Stimulated activated CD4-positive, alpha-beta T cell treated with anti-CD3 and anti-CD28 coated beads, Interleukin-2, amount 100 ng/mL, for 24 hours (primary cell): ENCODE measurements around the gene RRAS.
A peak's percentile ranks its signal among the peaks of the same experiment; 100 is the strongest.

ENCODE experiments used
- DNase-seq, 2 donors: peaks; one replicate each; pipeline ENCODE4 v3.0.0-alpha.2; 2020

The RRAS gene

GRCh38 chr19:49676784-49677230 lies 36.9 kb upstream of the RRAS start:
- DNase-seq = peak; percentile 99

- DNase-seq = peak in 1 of 2 donors; percentile 42
Observed at GRCh38 chr19:49676136-49676783, 36.3 kb upstream of the RRAS start.

- peak; percentile 82 to 83 for DNase-seq
Observed at GRCh38 chr19:49672131-49672919, 32.4 kb upstream of the RRAS start.

GRCh38 chr19:49669516-49669915 lies 29.6 kb upstream of the RRAS start:
- DNase-seq = no peak

- DNase-seq = no peak
Observed at GRCh38 chr19:49667473-49667872, 27.5 kb upstream of the RRAS start.

GRCh38 chr19:49666120-49666444 lies 26.1 kb upstream of the RRAS start:
- no peak for DNase-seq

GRCh38 chr19:49665351-49666119 lies 25.6 kb upstream of the RRAS start, which contains the start of the genes BCL2L12 and IRF3:
Gene BCL2L12 (plus strand): TSS chr19:49665933. CDS start chr19:49666693, 760 bp downstream.
Gene IRF3 (minus strand): TSS chr19:49665857. CDS start chr19:49664838, 1,019 bp downstream.
- peak; percentile 100 for DNase-seq

- DNase-seq = no peak
Observed at GRCh38 chr19:49665036-49665350, 25.1 kb upstream of the RRAS start.

- peak; percentile 93 to 96 for DNase-seq
Observed at GRCh38 chr19:49664171-49665035, 24.5 kb upstream of the RRAS start.

- no peak for DNase-seq
Observed at GRCh38 chr19:49663224-49663623, 23.3 kb upstream of the RRAS start.

- no peak for DNase-seq
Observed at GRCh38 chr19:49662011-49662410, 22.1 kb upstream of the RRAS start.

- no peak for DNase-seq
Observed at GRCh38 chr19:49660338-49660961, 20.5 kb upstream of the RRAS start.

GRCh38 chr19:49658566-49659442 lies 18.9 kb upstream of the RRAS start:
- no peak for DNase-seq

GRCh38 chr19:49658139-49658517 lies 18.2 kb upstream of the RRAS start:
- DNase-seq = no peak

GRCh38 chr19:49657493-49658138 lies 17.7 kb upstream of the RRAS start:
- DNase-seq = no peak

- no peak for DNase-seq
Observed at GRCh38 chr19:49656456-49657109, 16.6 kb upstream of the RRAS start.

GRCh38 chr19:49655570-49656455 lies 15.9 kb upstream of the RRAS start:
- no peak for DNase-seq

GRCh38 chr19:49654581-49654980 lies 14.6 kb upstream of the RRAS start:
- no peak for DNase-seq

GRCh38 chr19:49653466-49653806 lies 13.5 kb upstream of the RRAS start:
- no peak for DNase-seq
